Panc1 (cell line): ENCODE measurements around the gene TIRAP.

Experiments
- POLR2AphosphoS5 ChIP-seq: IDR thresholded peaks from 2 replicates; pipeline ENCODE4 v1.6.1; 2012; ENCODE audit warnings: mild to moderate bottlenecking, low read depth, low read length, moderate library complexity
- SIN3A ChIP-seq: IDR thresholded peaks from 2 replicates; pipeline ENCODE4 v1.6.1; 2012; ENCODE audit warnings: low read depth, mild to moderate bottlenecking, low read length, moderate library complexity, borderline replicate concordance; ENCODE audit not compliant: insufficient read depth
- TF ChIP-seq, protein P1 (sequence below): fragments of 450-650 bp; IDR thresholded peaks from 2 replicates; pipeline ENCODE4 v1.5.1; 2017; ENCODE audit warnings: mild to moderate bottlenecking
- TF ChIP-seq, protein P2 (sequence below), 2 experiments: IDR thresholded peaks; 2 replicates each; pipeline ENCODE4 v1.6.1; 2011 to 2012; ENCODE audit warnings: low read depth in 2 of 2, control low read depth in 1 of 2, low read length in 1 of 2, mild to moderate bottlenecking in 1 of 2, moderate library complexity in 1 of 2; ENCODE audit not compliant: insufficient read depth in 1 of 2

DNA sequence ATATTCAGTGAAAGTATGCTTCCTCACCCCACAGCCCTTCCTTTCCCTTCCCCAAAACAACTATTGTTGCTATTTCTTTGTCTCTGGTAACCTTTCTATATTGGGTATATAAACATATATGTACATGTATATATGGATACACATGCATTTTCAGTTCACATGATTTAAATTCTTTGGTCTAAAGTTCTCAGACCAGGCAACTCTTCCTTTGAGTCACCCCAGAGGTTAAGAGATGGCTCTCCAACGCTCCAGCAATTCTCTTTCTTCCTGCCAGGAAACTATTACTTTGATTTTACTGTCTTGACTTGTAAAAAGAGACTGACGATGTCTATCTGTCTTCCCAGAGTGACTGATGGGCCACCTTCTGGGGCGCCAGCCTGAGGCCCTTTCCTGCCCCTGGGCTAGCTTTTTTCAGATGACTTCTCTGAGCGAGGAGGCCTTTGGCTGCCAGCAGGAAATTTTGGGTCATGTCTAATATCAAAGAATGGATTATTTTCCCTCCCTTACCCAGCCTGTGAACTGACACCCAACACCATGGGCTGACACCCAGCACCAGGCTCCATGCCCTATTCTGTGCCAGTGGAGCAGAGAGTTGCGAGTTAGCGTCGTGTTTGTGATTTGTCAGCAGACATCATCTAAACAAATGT lies 58.2 kb downstream of the TIRAP start:
- TF ChIP-seq, protein P1, sequence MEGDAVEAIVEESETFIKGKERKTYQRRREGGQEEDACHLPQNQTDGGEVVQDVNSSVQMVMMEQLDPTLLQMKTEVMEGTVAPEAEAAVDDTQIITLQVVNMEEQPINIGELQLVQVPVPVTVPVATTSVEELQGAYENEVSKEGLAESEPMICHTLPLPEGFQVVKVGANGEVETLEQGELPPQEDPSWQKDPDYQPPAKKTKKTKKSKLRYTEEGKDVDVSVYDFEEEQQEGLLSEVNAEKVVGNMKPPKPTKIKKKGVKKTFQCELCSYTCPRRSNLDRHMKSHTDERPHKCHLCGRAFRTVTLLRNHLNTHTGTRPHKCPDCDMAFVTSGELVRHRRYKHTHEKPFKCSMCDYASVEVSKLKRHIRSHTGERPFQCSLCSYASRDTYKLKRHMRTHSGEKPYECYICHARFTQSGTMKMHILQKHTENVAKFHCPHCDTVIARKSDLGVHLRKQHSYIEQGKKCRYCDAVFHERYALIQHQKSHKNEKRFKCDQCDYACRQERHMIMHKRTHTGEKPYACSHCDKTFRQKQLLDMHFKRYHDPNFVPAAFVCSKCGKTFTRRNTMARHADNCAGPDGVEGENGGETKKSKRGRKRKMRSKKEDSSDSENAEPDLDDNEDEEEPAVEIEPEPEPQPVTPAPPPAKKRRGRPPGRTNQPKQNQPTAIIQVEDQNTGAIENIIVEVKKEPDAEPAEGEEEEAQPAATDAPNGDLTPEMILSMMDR = no peak
- TF ChIP-seq, protein P2, sequence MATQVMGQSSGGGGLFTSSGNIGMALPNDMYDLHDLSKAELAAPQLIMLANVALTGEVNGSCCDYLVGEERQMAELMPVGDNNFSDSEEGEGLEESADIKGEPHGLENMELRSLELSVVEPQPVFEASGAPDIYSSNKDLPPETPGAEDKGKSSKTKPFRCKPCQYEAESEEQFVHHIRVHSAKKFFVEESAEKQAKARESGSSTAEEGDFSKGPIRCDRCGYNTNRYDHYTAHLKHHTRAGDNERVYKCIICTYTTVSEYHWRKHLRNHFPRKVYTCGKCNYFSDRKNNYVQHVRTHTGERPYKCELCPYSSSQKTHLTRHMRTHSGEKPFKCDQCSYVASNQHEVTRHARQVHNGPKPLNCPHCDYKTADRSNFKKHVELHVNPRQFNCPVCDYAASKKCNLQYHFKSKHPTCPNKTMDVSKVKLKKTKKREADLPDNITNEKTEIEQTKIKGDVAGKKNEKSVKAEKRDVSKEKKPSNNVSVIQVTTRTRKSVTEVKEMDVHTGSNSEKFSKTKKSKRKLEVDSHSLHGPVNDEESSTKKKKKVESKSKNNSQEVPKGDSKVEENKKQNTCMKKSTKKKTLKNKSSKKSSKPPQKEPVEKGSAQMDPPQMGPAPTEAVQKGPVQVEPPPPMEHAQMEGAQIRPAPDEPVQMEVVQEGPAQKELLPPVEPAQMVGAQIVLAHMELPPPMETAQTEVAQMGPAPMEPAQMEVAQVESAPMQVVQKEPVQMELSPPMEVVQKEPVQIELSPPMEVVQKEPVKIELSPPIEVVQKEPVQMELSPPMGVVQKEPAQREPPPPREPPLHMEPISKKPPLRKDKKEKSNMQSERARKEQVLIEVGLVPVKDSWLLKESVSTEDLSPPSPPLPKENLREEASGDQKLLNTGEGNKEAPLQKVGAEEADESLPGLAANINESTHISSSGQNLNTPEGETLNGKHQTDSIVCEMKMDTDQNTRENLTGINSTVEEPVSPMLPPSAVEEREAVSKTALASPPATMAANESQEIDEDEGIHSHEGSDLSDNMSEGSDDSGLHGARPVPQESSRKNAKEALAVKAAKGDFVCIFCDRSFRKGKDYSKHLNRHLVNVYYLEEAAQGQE (IDR thresholded peaks at IDR 0.05; ENCODE audit: insufficient read depth in 1 of 2, low read depth in 2 of 2, low read length in 1 of 2) = no peak
- TF ChIP-seq SIN3A (no peak), POLR2AphosphoS5 (no peak)
